ENCODE data around the gene TRPC4.
"Not testable (repeated sequence)": the region's sequence is repeated elsewhere in the genome, so short reads cannot be mapped to it uniquely, and the experiment has no call there.

The TRPC4 gene

DNA sequence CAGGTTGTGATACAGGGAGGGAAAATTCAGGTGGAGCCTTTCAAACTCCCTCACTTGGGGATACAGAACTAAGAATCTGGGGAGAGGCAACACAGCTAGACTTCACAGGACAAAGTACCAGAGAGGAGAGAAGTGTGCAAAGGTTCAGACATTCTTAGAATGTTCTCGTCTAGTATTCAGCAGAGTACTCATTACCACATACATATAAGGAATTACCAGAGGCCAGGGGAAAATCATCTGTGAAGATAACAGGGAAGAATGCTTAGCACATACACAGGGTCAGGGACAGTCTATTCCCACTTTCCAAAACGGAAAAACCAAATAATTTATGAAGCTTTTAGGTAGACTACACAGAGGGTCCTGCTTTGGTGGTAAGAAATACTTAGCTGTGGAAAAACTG is 58.1 kb downstream of the TRPC4 start:
- H3K9ac ChIP-seq (ENCODE audit: low read depth, low read length) = no peak overlapping the region
- no peaks in the 10 kb centered on the region for H3K27me3 ChIP-seq (ENCODE audit: control insufficient read depth, insufficient read depth, low read length)
- no peaks in the 10 kb centered on the region for H3K4me1 ChIP-seq (ENCODE audit: control insufficient read depth, insufficient read depth, low read length)
- H3K4me3 ChIP-seq (ENCODE audit: low read depth, low read length) = no peak overlapping the region
- H3K9me3 ChIP-seq (ENCODE audit: control insufficient read depth, insufficient read depth, low read length) = no peaks in the 10 kb centered on the region
- H3K36me3 ChIP-seq (ENCODE audit: control insufficient read depth, insufficient read depth, low read length) = no peaks in the 10 kb centered on the region

DNA sequence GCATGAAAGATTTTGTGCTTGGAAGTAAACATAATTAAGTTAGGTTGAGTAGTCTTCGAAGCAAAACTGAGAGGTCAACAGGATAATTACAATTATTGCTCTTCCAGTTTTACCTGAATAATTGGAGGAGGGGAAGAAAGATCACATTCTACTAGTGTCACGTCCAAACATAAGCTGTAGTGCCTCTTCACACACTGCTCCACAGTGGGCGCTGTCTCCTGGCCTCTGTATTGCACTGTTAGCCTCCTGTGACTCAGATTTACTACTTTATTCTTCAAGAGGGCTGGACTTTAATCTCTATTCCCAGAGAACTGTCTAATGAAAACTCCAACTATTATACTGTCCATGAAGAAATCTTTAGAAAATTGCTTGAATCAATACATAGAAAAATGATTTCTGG is 62.9 kb downstream of the TRPC4 start:
- Histone ChIP-seq H3K4me3 (ENCODE audit: low read depth, low read length) (no peak overlapping the region), H3K9me3 (ENCODE audit: control insufficient read depth, insufficient read depth, low read length) (no peaks in the 10 kb centered on the region), H3K4me1 (ENCODE audit: control insufficient read depth, insufficient read depth, low read length) (no peaks in the 10 kb centered on the region), H3K9ac (ENCODE audit: low read depth, low read length) (no peak overlapping the region), H3K36me3 (ENCODE audit: control insufficient read depth, insufficient read depth, low read length) (no peaks in the 10 kb centered on the region), H3K27me3 (ENCODE audit: control insufficient read depth, insufficient read depth, low read length) (no peaks in the 10 kb centered on the region)

DNA sequence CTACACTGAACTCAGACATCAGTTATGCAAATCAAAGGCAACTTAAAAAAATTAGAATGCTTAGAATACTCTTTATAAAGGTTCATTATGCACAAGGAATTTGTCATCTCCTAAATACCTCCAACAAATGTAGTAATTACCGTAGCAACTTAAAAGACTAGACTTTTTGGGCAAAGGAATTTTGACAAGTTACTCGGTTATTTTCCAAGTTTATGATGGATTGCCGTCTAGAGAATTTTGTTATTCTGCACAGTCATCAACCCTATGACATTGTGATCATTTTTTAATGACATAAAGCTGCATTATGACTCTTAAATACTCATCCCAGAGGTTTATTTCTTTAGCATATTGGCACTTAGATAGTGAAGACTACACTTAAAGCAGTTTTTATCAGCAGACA is 71.9 kb downstream of the TRPC4 start:
- no peak overlapping the region for H3K9ac ChIP-seq (ENCODE audit: low read depth, low read length)
- H3K4me3 ChIP-seq (ENCODE audit: low read depth, low read length) = no peak overlapping the region
- no peaks in the 10 kb centered on the region for H3K9me3 ChIP-seq (ENCODE audit: control insufficient read depth, insufficient read depth, low read length)
- no peaks in the 10 kb centered on the region for H3K36me3 ChIP-seq (ENCODE audit: control insufficient read depth, insufficient read depth, low read length)
- no peaks in the 10 kb centered on the region for H3K27me3 ChIP-seq (ENCODE audit: control insufficient read depth, insufficient read depth, low read length)
- H3K4me1 ChIP-seq (ENCODE audit: control insufficient read depth, insufficient read depth, low read length) = no peaks in the 10 kb centered on the region

DNA sequence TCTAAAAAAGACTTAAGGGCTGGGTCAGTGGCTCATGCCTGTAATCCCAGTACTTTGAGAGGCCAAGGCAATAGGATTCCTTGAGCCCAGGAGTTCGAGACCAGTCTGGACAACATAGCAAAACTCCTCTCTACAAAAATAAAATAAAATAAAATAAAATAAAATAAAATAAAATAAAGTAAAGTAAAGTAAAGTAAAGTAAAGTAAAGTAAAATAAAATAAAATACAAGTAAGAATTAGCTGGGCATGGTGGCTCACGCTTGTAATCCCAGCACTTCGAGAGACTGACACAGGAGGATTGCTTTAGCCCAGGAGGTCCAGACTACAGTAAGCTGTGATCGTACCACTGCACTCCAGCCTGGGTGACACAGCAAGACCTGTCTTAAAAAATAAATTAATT is 72.8 kb downstream of the TRPC4 start:
- not testable (repeated sequence) for H3K36me3 ChIP-seq (ENCODE audit: control insufficient read depth, insufficient read depth, low read length); H3K4me3 ChIP-seq (ENCODE audit: low read depth, low read length); H3K27me3 ChIP-seq (ENCODE audit: control insufficient read depth, insufficient read depth, low read length); H3K9ac ChIP-seq (ENCODE audit: low read depth, low read length); H3K4me1 ChIP-seq (ENCODE audit: control insufficient read depth, insufficient read depth, low read length); H3K9me3 ChIP-seq (ENCODE audit: control insufficient read depth, insufficient read depth, low read length)

DNA sequence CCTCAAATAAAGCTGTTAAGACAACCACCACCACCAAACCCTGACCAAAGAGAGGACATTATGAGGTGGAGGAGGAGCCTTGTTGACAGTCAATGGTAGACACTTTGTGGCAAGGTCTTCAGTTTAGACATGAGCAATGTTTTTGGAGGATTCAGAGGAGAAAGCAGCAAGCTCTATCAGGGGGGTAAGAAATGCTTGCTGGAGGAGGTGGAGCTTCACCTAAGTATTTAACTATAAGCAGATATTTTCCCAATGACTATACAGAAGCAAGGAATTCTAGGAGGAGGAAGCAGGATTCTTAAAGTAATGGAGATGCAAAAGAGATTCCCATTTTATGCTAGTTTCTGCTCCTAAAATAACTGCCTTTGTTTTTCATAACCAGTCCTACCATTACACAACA is 74.2 kb downstream of the TRPC4 start:
- no peaks in the 10 kb centered on the region for H3K4me1 ChIP-seq (ENCODE audit: control insufficient read depth, insufficient read depth, low read length)
- H3K27me3 ChIP-seq (ENCODE audit: control insufficient read depth, insufficient read depth, low read length) = no peaks in the 10 kb centered on the region
- no peaks in the 10 kb centered on the region for H3K9me3 ChIP-seq (ENCODE audit: control insufficient read depth, insufficient read depth, low read length)
- H3K9ac ChIP-seq (ENCODE audit: low read depth, low read length) = no peak overlapping the region
- no peaks in the 10 kb centered on the region for H3K36me3 ChIP-seq (ENCODE audit: control insufficient read depth, insufficient read depth, low read length)
- H3K4me3 ChIP-seq (ENCODE audit: low read depth, low read length) = no peak overlapping the region

DNA sequence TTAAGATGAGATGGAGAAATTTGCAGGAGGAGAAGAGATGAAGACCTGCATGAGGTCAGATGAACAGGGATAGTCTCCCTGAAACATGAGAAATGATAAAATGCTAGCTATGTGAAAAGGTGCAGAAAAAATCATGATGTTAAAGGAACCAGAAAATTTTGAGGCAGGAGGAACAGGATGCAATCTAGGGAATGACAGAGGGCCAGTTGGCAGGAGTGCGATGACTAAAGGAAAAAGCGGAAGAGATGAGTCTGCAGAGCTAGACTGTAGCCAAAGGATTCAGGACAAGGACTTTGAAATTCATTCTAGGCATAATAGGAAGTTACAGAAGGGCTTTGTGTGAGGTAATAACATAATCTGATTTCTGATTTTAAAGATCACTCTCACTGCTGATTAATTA is 77.9 kb downstream of the TRPC4 start:
- Histone ChIP-seq H3K9me3 (ENCODE audit: control insufficient read depth, insufficient read depth, low read length) (no peaks in the 10 kb centered on the region), H3K4me3 (ENCODE audit: low read depth, low read length) (no peak overlapping the region), H3K36me3 (ENCODE audit: control insufficient read depth, insufficient read depth, low read length) (no peaks in the 10 kb centered on the region), H3K4me1 (ENCODE audit: control insufficient read depth, insufficient read depth, low read length) (no peaks in the 10 kb centered on the region), H3K27me3 (ENCODE audit: control insufficient read depth, insufficient read depth, low read length) (no peaks in the 10 kb centered on the region), H3K9ac (ENCODE audit: low read depth, low read length) (no peak overlapping the region)

DNA sequence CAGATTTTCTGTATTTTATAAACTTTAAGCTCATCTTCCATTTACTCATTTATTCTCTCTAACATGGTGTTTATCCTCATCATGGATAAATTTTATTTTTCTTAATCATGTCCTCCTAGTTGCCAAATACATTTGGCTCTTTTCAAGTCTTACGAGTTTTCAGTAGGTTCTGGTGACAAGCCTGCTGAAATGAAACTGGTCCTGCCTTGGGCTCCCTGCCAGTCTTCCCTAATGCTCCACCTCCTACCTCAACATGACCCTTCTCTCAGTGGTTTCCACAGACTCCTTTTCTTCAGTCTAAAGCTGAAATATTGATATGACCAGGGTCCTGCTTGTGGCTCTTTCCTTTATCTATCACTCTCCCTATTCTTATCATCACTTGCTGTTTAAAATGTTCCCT is 81.2 kb downstream of the TRPC4 start:
- H3K9ac ChIP-seq (ENCODE audit: low read depth, low read length) = no peak overlapping the region

DNA sequence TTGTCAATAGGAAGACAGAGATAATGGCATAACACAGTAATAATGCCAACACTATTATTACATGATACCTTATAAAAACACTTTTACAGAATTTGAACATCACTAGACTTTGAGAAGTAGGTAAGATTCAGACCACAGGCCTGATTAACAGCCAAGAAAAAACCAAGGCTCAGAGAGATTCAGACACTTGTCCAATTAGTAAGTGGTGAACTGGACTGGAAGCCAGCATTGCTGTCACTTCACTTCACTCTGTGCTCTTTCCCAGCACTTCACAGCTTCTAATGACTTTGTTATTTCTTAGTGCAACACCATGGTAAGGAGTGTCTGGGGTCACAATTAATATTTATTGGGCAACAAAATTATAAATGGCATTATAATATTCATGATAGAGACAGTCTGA is 91.9 kb downstream of the TRPC4 start:
- H3K36me3 ChIP-seq (ENCODE audit: control insufficient read depth, insufficient read depth, low read length) = no peaks in the 10 kb centered on the region
- no peak overlapping the region for H3K4me3 ChIP-seq (ENCODE audit: low read depth, low read length)
- H3K4me1 ChIP-seq (ENCODE audit: control insufficient read depth, insufficient read depth, low read length) = no peaks in the 10 kb centered on the region
- no peak overlapping the region for H3K9ac ChIP-seq (ENCODE audit: low read depth, low read length)
- no peaks in the 10 kb centered on the region for H3K9me3 ChIP-seq (ENCODE audit: control insufficient read depth, insufficient read depth, low read length)
- no peaks in the 10 kb centered on the region for H3K27me3 ChIP-seq (ENCODE audit: control insufficient read depth, insufficient read depth, low read length)

More for the DNA sequence above, 81.2 kb downstream of the TRPC4 start:
- Histone ChIP-seq H3K36me3 (ENCODE audit: control insufficient read depth, insufficient read depth, low read length) (no peaks in the 10 kb centered on the region), H3K4me3 (ENCODE audit: low read depth, low read length) (no peak overlapping the region), H3K4me1 (ENCODE audit: control insufficient read depth, insufficient read depth, low read length) (no peaks in the 10 kb centered on the region), H3K27me3 (ENCODE audit: control insufficient read depth, insufficient read depth, low read length) (no peaks in the 10 kb centered on the region), H3K9me3 (ENCODE audit: control insufficient read depth, insufficient read depth, low read length) (no peaks in the 10 kb centered on the region)

DNA sequence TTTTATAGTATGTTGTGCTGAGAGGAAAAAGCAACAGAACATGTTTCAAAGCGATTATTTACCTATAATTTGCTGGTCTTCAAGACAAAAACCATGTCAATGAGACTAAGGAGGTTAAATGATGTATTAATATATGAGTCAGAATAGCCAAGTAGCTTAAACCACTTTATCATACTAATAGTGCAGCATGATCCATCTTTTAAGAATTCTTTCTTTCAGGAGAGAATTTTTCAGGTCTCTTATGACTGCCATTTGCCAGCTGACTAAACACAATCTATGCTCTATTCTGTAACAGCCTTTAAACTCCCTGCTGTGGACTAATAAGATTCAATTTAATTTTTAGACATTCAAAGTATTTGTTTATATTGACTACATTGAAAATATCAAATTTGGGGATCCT is 93.7 kb downstream of the TRPC4 start:
- Histone ChIP-seq H3K9me3 (ENCODE audit: control insufficient read depth, insufficient read depth, low read length) (no peaks in the 10 kb centered on the region), H3K36me3 (ENCODE audit: control insufficient read depth, insufficient read depth, low read length) (no peaks in the 10 kb centered on the region), H3K9ac (ENCODE audit: low read depth, low read length) (no peak overlapping the region), H3K27me3 (ENCODE audit: control insufficient read depth, insufficient read depth, low read length) (no peaks in the 10 kb centered on the region), H3K4me3 (ENCODE audit: low read depth, low read length) (no peak overlapping the region), H3K4me1 (ENCODE audit: control insufficient read depth, insufficient read depth, low read length) (no peaks in the 10 kb centered on the region)

DNA sequence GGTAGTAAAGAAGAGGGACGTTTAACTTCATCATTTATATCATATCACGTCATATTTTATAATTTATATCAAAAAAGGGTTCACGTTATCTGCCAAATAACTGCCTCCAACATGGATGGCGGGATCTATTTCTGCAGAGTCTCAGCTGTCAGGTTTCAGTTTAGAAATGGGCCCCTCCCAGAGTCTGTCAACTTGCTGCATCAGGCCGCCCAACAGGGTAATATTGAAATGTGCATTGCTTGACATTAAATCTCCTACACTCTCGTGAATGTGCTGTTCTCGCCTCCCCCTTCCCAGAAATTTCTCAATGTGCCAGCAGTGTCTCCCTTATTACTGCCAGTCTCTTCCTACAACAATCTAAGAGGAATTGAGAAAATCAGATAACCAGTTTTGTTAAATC is 96.9 kb downstream of the TRPC4 start:
- Histone ChIP-seq H3K4me3 (ENCODE audit: low read depth, low read length) (no peak overlapping the region), H3K4me1 (ENCODE audit: control insufficient read depth, insufficient read depth, low read length) (no peaks in the 10 kb centered on the region), H3K36me3 (ENCODE audit: control insufficient read depth, insufficient read depth, low read length) (no peaks in the 10 kb centered on the region), H3K9ac (ENCODE audit: low read depth, low read length) (no peak overlapping the region), H3K9me3 (ENCODE audit: control insufficient read depth, insufficient read depth, low read length) (no peaks in the 10 kb centered on the region), H3K27me3 (ENCODE audit: control insufficient read depth, insufficient read depth, low read length) (no peaks in the 10 kb centered on the region)

DNA sequence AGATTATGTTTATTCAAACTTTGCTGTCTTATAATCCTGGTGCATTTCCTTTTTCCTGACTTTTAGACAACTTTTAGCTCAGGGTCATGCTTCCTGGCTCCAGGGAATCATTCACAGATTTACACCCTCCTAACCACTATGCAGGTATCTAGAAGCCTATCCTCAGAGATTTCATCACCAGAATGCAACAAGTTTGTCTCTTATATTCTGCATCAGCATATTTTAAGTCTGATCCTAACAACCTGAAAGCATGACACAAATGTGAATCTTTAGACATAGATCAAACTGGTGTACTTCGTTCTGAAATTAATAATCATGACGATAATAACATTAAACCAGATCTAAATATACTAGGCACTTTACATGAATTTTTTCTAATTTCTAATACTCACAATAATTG is 100.0 kb downstream of the TRPC4 start:
- H3K36me3 ChIP-seq (ENCODE audit: control insufficient read depth, insufficient read depth, low read length) = no peaks in the 10 kb centered on the region

DNA sequence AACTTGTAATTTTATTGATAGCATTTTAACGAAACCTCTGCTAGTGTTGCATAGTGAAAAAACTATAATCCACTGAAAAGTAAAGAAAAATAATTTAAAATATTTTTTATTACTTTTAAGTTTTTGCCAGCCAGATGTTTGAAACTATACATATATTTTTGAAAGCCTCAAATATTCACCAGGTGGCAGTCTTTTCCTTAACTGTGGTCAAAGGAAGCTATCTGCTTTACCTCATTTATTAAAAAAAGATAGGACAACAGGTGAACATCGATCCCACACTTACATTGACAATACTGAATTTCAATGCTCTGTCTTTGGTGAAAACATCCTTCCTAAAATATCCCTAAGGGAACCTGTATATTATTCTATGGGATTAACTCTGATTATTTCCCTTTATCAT is 100.5 kb downstream of the TRPC4 start:
- Histone ChIP-seq H3K4me3 (ENCODE audit: low read depth, low read length) (no peak overlapping the region), H3K4me1 (ENCODE audit: control insufficient read depth, insufficient read depth, low read length) (no peaks in the 10 kb centered on the region), H3K27me3 (ENCODE audit: control insufficient read depth, insufficient read depth, low read length) (no peaks in the 10 kb centered on the region), H3K9me3 (ENCODE audit: control insufficient read depth, insufficient read depth, low read length) (no peaks in the 10 kb centered on the region), H3K9ac (ENCODE audit: low read depth, low read length) (no peak overlapping the region), H3K36me3 (ENCODE audit: control insufficient read depth, insufficient read depth, low read length) (no peaks in the 10 kb centered on the region)

More for the DNA sequence above, 100.0 kb downstream of the TRPC4 start:
- H3K4me3 ChIP-seq (ENCODE audit: low read depth, low read length) = no peak overlapping the region
- no peaks in the 10 kb centered on the region for H3K4me1 ChIP-seq (ENCODE audit: control insufficient read depth, insufficient read depth, low read length)
- H3K9me3 ChIP-seq (ENCODE audit: control insufficient read depth, insufficient read depth, low read length) = no peaks in the 10 kb centered on the region
- H3K9ac ChIP-seq (ENCODE audit: low read depth, low read length) = no peak overlapping the region
- H3K27me3 ChIP-seq (ENCODE audit: control insufficient read depth, insufficient read depth, low read length) = no peaks in the 10 kb centered on the region

DNA sequence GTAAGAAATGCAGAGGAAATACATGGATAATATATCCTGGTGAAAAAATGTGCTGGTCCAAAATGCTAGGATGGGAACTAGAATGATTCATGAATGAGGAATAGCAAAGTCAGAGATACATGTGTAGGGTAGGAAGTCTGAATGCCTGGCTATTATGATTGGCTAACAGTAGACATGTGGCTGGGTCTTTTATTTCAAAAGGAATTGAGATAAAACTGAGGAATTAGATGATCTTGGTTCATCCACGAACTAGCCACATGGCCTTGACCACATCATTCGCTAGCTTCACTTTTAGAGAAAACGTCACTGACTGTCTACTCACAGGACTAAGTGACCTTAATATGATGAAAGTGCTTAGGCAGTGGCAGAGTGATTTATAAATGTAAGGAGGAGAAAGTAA is 103.1 kb downstream of the TRPC4 start:
- no peaks in the 10 kb centered on the region for H3K36me3 ChIP-seq (ENCODE audit: control insufficient read depth, insufficient read depth, low read length)
- no peak overlapping the region for H3K9ac ChIP-seq (ENCODE audit: low read depth, low read length)
- no peaks in the 10 kb centered on the region for H3K9me3 ChIP-seq (ENCODE audit: control insufficient read depth, insufficient read depth, low read length)
- no peaks in the 10 kb centered on the region for H3K27me3 ChIP-seq (ENCODE audit: control insufficient read depth, insufficient read depth, low read length)
- H3K4me3 ChIP-seq (ENCODE audit: low read depth, low read length) = no peak overlapping the region
- peaks cover 4% of the 10 kb centered on the region for H3K4me1 ChIP-seq (ENCODE audit: control insufficient read depth, insufficient read depth, low read length)
